Measurements from ENCODE around the gene PPP1R26.

DNA sequence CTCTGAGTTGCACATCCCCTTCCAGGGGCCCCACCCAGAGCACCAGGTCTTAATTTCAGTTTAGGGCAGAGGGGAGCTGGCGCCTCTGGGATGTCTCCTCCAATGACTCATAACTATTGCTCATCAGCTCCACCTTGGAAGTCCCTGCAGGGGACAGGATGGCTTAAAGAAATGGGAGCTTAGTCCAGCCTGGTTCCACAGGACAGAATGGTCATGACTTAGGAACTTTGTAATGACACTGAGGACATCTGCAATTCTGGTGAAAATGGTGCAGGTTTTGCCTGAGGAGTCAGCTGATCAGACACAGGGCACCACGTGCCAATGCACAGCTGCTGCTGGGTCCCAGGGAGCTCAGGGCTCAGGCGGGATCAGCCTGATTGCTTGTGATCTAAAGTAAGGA, 16.4 kb upstream of the PPP1R26 start:
- TF ChIP-seq, protein P1, sequence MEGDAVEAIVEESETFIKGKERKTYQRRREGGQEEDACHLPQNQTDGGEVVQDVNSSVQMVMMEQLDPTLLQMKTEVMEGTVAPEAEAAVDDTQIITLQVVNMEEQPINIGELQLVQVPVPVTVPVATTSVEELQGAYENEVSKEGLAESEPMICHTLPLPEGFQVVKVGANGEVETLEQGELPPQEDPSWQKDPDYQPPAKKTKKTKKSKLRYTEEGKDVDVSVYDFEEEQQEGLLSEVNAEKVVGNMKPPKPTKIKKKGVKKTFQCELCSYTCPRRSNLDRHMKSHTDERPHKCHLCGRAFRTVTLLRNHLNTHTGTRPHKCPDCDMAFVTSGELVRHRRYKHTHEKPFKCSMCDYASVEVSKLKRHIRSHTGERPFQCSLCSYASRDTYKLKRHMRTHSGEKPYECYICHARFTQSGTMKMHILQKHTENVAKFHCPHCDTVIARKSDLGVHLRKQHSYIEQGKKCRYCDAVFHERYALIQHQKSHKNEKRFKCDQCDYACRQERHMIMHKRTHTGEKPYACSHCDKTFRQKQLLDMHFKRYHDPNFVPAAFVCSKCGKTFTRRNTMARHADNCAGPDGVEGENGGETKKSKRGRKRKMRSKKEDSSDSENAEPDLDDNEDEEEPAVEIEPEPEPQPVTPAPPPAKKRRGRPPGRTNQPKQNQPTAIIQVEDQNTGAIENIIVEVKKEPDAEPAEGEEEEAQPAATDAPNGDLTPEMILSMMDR (IDR thresholded peaks at IDR 0.05; ENCODE audit: poor library complexity, severe bottlenecking), result no peak
- TF ChIP-seq, protein P2, sequence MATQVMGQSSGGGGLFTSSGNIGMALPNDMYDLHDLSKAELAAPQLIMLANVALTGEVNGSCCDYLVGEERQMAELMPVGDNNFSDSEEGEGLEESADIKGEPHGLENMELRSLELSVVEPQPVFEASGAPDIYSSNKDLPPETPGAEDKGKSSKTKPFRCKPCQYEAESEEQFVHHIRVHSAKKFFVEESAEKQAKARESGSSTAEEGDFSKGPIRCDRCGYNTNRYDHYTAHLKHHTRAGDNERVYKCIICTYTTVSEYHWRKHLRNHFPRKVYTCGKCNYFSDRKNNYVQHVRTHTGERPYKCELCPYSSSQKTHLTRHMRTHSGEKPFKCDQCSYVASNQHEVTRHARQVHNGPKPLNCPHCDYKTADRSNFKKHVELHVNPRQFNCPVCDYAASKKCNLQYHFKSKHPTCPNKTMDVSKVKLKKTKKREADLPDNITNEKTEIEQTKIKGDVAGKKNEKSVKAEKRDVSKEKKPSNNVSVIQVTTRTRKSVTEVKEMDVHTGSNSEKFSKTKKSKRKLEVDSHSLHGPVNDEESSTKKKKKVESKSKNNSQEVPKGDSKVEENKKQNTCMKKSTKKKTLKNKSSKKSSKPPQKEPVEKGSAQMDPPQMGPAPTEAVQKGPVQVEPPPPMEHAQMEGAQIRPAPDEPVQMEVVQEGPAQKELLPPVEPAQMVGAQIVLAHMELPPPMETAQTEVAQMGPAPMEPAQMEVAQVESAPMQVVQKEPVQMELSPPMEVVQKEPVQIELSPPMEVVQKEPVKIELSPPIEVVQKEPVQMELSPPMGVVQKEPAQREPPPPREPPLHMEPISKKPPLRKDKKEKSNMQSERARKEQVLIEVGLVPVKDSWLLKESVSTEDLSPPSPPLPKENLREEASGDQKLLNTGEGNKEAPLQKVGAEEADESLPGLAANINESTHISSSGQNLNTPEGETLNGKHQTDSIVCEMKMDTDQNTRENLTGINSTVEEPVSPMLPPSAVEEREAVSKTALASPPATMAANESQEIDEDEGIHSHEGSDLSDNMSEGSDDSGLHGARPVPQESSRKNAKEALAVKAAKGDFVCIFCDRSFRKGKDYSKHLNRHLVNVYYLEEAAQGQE (IDR thresholded peaks at IDR 0.05; ENCODE audit: borderline replicate concordance), result no peak
- TF ChIP-seq RAD21 (conservative IDR thresholded peaks at IDR 0.05) (no peak), EZH2 (IDR thresholded peaks at IDR 0.05; ENCODE audit: borderline replicate concordance, insufficient read depth, low read length, poor library complexity, severe bottlenecking) (no peak), POLR2AphosphoS5 (IDR thresholded peaks at IDR 0.05) (no peak), EP300 (conservative IDR thresholded peaks at IDR 0.05; ENCODE audit: poor library complexity, severe bottlenecking) (no peak)
